Measurements from ENCODE around the gene BCL2L11.
A peak's percentile ranks its signal among the peaks of the same experiment; 100 is the strongest.

The BCL2L11 gene

DNA sequence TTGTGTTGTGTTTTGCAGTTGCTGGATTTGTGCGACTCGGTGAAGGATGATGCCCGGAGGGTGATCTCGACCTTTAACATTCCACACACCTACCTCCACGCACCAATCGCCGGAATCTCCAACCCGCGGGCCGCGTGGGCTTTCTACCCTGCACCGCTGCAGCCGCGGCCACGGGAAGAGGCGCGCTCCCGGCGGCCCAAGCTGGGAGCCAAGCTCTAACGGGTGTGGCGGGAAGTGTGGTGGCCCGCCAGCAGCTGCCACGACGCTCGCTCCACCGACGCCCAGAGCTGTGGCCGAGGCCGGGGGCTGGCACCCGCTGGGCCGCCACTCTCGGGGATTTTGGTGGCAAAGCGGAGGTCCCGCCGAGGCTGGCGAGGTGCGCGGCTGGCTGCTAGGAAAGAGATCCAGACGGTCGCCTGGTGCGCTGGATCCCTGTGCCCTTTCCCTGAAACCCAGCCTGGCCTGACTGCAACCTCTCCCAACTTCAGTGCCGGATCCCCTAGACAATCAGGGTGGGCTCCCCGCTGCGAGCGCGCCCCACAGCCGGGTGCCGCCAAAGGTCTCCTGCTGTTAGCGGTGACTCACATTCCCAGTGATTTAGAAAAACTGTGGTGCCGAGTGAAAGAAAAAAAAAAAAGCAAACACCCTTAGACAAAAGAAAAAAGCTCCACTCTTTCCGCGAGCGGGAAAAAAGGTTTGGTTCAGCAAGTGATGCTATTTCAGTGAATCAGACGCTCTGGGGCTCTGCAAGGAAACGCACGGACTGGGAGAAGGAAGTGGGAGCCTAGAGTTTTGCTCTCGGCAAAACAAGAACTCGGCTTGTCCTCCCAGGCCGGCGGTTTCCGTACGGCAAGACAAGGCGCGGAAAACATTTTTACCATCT is 2.9 kb upstream of the BCL2L11 start:
- DNase-seq (ENCODE audit: low read depth), result no peak

DNA sequence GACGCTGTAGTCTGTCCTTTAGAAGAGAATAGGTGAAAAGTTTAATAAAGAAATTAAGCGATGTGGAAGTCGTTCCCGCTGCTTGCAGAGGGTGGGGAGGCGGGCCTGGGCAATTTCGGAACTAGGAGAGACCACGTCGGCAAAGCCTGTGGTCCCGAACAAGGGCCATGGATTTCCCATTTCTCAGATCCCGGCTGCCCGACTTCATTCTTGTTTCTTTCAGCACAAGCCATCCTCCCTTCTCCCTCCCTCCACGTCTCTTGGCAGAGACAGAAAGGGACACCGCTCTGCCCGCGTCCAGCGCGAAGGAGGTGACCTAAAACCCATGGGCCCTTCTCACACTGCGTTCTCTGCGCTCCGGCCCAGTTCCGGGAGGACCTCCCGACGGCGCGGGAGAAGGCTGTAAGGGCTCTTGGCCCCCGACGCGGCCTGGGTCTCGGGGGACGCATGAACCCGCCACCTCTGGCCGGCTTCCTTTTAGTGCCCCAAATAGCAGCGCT is 2.2 kb upstream of the BCL2L11 start:
- DNase-seq (ENCODE audit: low read depth), result no peak

DNA sequence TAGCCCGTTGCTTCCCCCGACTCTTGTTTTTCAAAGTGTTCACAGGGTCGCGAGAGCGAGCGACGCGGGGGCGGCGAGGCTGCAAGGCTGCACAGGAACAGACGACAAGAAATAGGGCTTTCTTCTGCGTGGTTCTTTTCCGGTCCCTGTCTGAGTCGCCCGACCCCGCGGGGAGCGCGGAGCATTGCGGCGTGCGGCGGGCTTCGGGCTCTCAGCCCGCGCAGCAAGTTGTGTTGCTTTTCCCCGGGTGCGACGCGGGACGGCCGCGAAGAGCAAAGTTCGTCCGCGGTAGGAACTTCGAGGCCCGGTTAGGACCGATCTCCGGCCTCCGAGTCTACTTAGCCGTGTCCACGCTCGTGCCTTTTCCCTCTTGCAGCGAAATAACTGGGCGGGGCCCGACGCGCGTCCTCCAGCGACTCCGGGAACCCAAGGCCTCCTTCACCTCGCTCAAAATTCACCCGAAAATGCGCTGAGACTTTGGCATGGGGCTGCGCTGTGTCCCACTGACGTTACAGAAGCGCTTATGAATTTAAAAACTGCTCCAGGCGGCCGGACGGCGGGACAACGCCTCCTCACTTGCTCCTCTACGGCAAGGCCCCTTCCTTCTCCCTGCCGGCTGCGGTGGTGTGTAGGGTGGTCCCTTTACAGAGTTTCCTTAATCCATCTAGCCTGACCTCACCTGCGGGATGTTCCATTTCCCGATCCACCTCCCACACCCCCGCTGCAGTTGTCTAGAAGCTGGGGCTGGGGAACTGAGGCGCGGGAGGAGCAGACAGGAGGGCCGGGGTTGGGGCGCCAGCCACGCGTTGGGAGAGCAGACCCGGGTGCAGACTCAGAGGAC is 1.5 kb upstream of the BCL2L11 start:
- no peak for DNase-seq (ENCODE audit: low read depth)

DNA sequence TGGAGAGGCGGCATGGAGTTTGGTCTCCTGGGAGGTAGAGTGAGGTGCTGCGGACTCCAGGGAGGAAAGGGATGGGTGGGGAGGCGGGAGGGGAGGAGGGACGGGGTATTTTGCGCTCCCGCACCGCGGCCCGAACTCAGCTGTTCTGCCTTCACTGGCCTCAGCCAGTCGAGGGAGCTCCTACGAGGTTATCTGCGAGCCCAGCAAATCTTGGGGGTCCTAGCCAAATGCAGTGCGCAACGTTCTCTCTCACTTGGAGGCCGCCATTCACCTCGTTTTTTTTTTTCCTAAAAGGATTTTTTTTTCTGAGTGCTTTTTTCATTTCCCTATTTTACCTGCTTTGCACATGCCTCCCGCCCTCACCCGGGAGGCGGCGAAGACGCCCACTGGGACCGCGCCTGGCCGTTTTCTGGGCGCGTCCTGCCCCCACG is 877 bp upstream of the BCL2L11 start:
- DNase-seq (ENCODE audit: low read depth), result no peak

DNA sequence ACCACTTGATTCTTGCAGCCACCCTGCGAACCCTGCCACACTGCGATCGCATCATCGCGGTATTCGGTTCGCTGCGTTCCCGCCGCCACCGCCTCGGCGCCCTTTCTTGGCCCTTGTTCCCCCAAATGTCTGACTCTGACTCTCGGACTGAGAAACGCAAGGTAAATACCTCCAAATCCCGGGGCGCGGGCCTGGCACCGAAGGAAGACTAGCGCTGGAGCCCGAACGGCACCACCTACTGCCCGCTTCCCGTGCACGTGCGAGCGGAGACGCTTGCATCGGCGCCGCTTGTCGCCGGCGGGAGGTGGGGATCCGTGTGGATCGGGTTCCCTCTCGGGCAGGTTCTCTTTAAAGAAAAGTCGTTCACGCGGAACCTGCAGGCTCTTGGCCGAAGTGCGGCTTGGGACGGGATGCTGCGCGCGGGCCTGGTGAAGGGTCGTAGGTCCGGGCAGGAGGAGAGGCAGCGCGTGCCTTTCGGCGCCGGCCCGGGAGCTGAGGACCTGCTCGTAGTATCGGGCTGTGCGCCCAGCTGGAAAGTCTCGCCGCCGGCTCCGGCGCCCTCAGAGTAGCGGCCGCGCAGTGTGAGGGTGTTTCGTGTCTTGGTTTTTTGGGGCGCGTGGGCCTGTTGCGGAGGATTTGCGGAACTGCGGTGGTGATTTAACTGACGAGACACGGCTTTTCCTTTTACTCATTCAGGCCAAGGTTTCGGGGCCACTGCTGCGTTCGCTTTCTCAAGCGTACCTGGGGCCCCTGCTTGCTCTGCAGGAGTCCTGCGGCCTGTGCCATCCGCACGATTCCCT is 514 bp downstream of the BCL2L11 start:
- peak; percentile 5 for DNase-seq (ENCODE audit: low read depth)

DNA sequence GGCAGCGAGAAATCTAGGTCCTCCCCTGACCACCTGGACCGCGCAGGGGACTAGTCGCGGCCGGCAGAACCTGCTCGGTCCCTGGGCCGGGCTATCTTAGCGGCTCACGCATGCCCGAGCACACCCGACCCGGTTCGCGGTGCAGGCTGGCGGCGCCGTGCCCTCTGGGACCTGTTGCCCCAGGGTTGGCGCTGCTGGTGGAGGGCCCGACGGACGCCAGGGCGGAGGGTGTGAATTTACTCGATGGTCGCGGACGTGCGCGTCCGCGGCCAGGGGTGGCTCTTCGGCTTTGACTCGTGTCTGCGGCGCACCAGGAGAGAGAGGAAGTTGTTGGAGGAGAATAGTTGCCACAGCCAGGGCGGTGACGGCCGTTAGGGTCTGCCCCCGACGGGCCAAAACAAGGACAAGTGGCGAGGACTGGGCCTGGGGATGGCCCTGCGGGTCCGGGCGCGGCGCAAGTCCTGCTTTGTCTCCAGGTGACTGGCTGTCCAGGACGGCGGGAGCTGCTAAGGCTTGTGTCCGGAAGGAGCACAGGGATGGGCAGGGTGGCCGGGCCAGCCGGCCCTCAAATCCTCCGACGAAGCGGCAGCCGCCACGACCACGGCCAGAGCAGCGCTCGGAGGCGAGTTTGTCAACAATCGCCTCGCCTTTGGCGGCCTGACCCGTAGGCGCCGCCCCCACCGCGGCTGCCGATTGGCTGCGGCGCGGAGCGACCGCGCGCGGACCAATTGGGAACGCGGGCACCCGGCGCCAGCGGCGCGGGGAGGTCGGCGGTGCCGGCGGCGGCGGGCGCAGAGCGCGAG is 1.3 kb downstream of the BCL2L11 start:
- peak; percentile 27 for DNase-seq (ENCODE audit: low read depth)

DNA sequence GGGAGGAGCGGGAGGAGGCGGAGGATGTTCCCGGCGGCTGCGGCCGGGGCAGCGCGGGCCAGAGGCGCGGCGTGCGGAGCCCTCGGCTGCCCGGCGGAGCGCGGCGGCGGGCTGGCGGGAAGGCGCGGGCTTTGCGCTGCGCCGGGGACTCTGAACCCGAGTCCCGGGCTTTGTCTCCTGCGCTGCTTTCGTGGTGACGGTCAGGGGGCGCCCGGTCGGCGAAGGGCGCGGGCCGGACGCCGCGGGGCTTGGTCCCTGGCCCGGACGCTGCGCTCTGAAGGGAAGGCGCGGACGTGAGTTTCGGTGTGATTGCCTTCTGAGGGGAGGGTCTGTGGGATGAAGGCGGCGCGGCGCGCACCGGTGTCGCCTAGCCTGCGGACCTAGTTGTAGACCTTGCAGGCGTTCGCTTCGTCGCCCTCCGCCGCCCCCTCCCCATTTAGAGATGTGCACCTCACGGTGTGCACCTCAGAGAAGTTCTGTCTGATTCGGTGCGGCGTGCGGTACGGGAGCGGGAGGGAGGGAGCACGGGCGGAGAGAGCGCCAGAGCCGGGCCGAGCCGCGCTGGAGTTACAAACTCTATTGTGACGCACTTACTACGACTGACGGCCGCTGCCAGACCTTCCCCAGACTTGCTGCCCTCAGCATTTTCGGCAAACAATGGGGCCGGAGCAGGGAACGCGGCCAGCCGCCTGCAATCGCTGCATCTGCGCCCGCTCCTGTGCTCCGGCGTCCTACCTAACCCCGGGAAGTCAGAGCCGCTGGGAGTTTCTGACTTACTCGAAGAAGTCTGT is 2.1 kb downstream of the BCL2L11 start:
- DNase-seq (ENCODE audit: low read depth), result peak; percentile 4

DNA sequence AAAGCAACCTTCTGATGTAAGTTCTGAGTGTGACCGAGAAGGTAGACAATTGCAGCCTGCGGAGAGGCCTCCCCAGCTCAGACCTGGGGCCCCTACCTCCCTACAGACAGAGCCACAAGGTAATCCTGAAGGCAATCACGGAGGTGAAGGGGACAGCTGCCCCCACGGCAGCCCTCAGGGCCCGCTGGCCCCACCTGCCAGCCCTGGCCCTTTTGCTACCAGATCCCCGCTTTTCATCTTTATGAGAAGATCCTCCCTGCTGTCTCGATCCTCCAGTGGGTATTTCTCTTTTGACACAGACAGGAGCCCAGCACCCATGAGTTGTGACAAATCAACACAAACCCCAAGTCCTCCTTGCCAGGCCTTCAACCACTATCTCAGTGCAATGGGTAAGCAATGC is 3.0 kb downstream of the BCL2L11 start:
- DNase-seq (ENCODE audit: low read depth), result no peak

DNA sequence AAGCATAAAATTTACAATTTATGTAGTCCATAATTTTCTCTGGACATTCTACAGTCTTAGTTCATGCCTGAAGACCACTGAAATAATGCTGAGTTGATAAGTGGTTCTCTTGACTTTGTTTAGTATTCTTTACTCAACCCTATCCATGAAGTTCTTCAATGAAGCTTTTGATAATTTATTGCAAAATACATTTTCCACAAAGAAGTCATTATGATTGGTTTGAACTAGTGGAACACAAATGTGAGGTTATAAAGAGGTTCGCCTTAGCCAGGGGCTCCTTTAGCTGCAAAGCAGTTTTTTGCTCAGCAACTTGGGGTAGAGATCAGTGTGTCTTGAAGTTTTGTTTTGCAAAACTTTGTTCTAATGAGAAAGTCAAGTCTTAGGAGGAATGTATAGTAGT is 5.9 kb downstream of the BCL2L11 start:
- no peak for DNase-seq (ENCODE audit: low read depth)

DNA sequence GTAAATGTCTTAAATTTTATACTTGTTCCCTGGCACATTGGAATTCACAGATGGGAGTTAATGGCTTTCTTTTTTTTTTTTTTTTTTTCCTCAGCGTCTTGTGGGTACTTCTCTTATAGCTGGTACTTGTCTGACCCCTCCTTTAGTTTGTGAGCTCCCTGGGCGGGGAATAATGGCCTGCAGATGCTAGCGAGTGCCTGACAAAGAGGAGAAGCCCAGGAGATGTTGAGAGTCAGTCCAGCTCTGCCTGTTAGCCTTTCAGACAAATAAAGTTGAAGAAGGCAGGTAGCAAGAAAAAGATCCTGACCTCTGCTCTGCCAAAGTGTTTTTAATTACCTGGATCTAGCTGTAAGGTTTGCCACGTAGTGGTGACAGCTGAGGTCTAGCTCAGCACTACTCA is 6.6 kb downstream of the BCL2L11 start:
- no peak for DNase-seq (ENCODE audit: low read depth)

DNA sequence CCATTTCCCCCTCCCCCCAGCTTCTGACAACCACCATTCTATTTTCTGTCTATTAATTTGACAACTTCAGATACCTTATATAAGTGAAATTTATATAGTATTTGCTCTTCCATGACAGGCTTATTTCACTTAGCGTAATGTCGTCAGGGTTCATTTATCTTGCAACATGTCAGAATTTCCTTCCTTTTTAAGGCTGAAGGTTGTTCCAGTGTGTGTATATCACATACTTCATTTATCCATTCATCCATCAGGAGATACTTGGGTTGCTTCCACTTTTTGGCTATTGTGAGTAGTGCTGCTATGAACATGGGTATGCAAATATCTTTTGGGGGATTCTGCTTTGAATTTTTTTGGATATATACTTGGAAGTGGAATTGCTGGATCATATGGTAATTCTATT is 7.4 kb downstream of the BCL2L11 start:
- no peak for DNase-seq (ENCODE audit: low read depth)

DNA sequence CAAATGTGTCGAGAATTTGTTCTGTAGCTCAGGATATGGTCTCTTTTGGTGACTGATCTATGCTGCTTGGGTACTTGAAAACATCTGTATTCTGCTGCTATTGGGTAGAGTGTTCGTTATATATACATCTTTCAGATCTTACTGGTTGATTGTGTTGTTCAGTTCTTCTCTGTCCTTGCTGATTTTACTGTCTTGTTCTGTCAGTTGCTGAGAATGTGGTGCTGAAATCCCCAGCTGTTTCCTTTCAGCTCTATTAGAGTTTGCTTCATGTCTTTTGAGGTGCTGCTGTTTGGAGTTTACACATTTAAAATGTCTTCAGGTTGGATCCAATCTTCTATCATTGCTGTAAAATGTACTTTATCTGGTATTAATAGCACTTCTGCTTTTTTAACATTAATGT is 12.9 kb downstream of the BCL2L11 start:
- no peak for DNase-seq (ENCODE audit: low read depth)

DNA sequence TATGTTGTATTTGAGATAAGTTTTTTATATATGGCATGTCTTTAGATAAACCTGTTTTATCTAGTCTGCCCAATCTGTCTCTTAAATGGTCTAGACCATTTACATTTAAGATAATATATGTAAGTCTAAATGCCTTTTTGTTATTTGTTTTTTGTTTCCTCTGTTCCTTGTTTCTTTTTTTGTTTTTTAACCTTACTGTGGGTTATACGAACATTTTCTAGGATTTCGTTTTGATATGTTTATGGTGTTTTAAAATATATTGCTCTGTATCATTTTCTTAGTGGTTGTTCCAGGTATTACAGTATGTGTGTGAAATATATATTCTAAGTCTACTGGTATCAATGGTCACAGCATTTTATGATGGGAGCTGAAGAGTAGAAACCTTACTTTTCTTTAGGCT is 13.3 kb downstream of the BCL2L11 start:
- DNase-seq (ENCODE audit: low read depth), result no peak

DNA sequence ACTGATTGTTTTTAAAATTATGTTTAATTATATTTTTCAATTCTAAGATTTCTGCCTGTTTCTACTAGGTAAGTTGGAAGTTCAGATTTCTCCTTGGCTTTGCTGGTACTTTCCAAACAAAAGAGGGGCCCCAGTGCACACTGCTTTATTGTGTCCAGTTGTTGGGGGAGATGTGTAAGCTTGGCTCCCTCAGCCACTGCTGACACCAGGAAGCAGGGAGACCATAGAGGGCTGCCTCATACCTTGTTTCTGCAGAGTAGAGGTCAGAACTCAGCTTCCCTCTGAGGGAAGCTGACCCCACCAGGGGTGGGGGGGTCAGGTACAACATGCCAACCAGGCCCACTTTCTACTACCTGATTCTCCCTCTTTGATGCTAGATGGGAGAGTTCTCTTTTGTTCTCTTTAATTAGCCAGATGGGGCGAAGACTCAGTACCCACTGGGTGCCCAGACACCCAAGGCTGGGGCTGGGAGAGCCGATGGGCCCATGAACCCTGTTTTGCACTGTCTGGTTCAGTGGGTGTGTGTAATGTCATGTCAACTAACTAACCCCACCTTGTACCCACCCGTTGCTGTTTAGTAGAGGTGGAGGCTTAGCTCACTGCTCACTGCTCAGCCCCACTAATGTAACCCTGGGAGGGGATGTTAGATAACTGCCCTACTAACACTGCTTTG is 14.7 kb downstream of the BCL2L11 start:
- no peak for DNase-seq (ENCODE audit: low read depth)

DNA sequence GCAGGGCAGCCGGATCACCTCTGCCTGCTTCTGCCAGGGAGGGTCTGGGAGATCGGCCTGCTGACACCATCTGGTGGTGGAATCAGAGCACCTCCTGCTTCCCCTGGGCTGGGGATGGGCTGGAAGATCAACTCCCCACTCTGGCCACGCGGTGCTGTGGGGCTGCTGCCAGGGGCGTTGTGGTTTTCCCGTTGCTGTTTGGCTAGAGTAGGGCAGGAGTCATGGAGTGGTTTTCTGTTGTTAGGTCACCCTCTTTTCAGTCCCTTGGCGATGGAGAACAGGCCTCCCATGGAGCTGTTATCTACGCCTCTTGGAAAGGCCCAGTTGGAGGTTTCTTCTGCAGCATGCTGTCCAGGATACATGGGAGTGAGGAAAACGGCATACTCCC is 15.2 kb downstream of the BCL2L11 start:
- DNase-seq (ENCODE audit: low read depth), result no peak

DNA sequence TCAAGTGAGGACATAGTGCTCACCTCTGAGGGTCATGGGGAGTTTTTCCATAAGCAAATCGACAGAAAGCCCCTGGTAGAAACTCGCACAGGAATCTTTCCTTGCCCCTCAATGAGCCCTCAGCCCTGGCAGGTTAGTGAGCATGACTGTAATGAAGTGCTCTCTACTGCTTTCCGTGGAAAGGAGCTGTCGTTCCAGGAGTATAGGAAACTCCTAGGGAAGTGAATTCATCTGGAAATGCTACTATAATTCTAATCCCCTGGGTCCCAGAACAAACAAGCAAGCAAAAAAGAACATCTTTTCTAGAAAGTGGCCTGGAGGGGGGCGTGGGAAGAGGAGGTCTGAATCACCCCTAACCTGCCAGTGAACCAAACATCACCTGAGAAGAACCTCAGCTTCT is 18.1 kb downstream of the BCL2L11 start:
- no peak for DNase-seq (ENCODE audit: low read depth)

DNA sequence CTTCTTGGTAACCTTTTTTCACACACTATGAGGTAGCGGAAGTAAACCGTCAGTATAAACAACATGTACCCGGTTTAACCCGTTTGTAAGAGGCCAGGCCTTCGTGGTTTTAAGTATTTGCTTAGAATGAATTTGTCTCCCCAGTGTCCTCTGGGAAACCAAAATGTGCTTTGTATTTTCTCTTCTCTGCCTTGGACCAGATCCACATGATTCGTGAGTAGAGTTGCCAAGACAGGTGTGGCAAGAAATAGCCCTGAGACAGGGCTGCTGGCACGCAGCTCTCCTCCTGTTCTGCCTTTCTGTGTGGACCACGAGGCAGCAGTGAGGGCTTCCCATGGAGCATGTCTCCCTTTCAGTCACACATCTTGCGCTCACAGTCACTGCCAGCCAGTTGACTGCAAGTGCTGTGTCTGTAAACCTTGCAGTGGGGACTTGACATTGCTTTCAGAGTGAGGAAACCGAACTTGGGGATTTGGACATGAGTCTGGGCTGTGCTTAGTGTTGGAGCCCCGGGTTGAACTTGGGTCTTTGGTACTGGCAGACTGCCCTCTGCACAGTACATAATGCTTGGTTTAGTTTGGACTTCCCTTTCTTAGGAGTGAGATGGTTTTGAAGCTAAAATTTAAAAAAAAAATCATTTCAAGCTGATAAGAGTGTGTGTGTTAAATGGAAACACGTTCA is 19.1 kb downstream of the BCL2L11 start:
- DNase-seq (ENCODE audit: low read depth), result no peak

DNA sequence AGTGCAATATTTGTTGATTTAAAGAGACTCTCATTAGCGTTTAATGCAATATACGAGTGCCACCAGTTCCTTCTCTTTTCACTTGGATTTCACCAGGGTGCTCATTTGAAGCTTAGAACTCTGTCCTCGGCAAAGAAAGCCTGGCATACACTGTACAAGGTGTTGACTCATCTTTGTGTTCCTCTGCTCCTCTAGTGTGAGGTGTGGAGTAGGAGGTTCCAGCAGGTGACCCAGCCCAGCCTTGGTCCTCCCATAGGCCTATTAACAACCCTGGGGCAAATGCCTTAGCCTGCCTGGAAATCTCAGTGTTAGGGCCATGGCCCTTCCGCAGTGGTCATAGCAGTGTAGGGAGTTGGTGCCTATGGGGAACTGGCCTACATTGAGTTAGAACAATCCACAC is 20.1 kb downstream of the BCL2L11 start:
- no peak for DNase-seq (ENCODE audit: low read depth)

DNA sequence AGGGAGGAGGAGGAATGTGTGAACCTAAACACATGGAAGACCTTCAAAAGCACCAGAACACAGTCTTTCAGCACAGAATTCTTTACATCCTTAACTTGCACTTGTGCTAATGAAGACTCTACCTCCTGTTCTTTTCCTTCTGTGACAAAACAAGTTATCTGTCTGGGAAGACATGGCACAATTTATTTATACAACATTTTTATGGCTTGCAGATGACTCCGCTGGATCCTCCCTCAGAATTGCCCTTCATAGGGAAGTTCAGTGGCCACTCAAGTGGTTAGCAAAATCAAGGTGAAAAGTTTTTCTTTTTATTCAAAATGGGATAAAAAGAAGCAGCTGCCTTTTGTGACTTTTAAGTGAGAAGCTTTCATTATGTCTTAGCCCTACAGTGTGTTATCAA is 21.4 kb downstream of the BCL2L11 start:
- no peak for DNase-seq (ENCODE audit: low read depth)

Measured in CMK (cell line).